HG03342 (cell line): Measurements from ENCODE around the gene ARAP1.

ENCODE experiments used
- ATAC-seq: cut with Tn5 transposase; IDR thresholded peaks from one replicate; pipeline ENCODE4 v1.9.1; 2021; ENCODE audit warnings: mild to moderate bottlenecking, moderate library complexity; ENCODE audit not compliant: unreplicated experiment

The ARAP1 gene

GRCh38 chr11:72780296-72781062, 28.3 kb upstream of the ARAP1 start:
- no peak for ATAC-seq

- ATAC-seq = no peak
Measured at GRCh38 chr11:72779495-72780128, 27.4 kb upstream of the ARAP1 start.

- no peak for ATAC-seq
Measured at GRCh38 chr11:72778535-72779494, 26.6 kb upstream of the ARAP1 start.

GRCh38 chr11:72777755-72778278, 25.6 kb upstream of the ARAP1 start:
- ATAC-seq = no peak

- ATAC-seq = no peak
Measured at GRCh38 chr11:72776844-72777754, 24.9 kb upstream of the ARAP1 start.

- ATAC-seq = no peak
Measured at GRCh38 chr11:72776117-72776843, 24.1 kb upstream of the ARAP1 start.

- ATAC-seq = no peak
Measured at GRCh38 chr11:72775288-72776110, 23.3 kb upstream of the ARAP1 start.

- no peak for ATAC-seq
Measured at GRCh38 chr11:72774499-72774898, 22.3 kb upstream of the ARAP1 start.

GRCh38 chr11:72773696-72774095, 21.5 kb upstream of the ARAP1 start:
- ATAC-seq = no peak

GRCh38 chr11:72773291-72773690, 21.1 kb upstream of the ARAP1 start:
- no peak for ATAC-seq

- no peak for ATAC-seq
Measured at GRCh38 chr11:72772059-72772458, 19.9 kb upstream of the ARAP1 start.

- ATAC-seq = no peak
Measured at GRCh38 chr11:72771507-72771906, 19.3 kb upstream of the ARAP1 start.

GRCh38 chr11:72770799-72771198, 18.6 kb upstream of the ARAP1 start:
- ATAC-seq = no peak

- ATAC-seq = no peak
Measured at GRCh38 chr11:72769680-72770079, 17.5 kb upstream of the ARAP1 start.

- ATAC-seq = no peak
Measured at GRCh38 chr11:72768581-72768980, 16.4 kb upstream of the ARAP1 start.

- no peak for ATAC-seq
Measured at GRCh38 chr11:72767203-72768062, 15.2 kb upstream of the ARAP1 start.

- no peak for ATAC-seq
Measured at GRCh38 chr11:72766152-72766902, 14.1 kb upstream of the ARAP1 start.
